ENCODE results near the gene RBM33.

Gene RBM33

GRCh38 chr7:155800741-155801267, 156.3 kb downstream of the RBM33 start:
- TF ChIP-seq CTCF (conservative IDR thresholded peaks at IDR 0.05; ENCODE audit: low read depth, low read length), result no peak
- Histone ChIP-seq H3K36me3 (ENCODE audit: insufficient read depth) (no peaks in the 10 kb centered on the region), H3K4me2 (no peak overlapping the region), H3K4me1 (ENCODE audit: low read depth, poor library complexity, severe bottlenecking) (peaks cover 10% of the 10 kb centered on the region), H3K27ac (no peak overlapping the region), H3K27me3 (ENCODE audit: insufficient read depth, low read depth) (peaks cover 5% of the 10 kb centered on the region), H3K9ac (no peak overlapping the region), H3K4me3 (IDR thresholded peaks at IDR 0.05; ENCODE audit: insufficient read depth, low read depth, low read length) (no peak overlapping the region), H2AFZ (ENCODE audit: low read depth) (no peak overlapping the region), H4K20me1 (ENCODE audit: insufficient read depth) (no peaks in the 10 kb centered on the region), H3K79me2 (ENCODE audit: insufficient read depth, low read depth) (no peaks in the 10 kb centered on the region)

- Histone ChIP-seq H2AFZ (ENCODE audit: low read depth) (no peak overlapping the region), H3K36me3 (ENCODE audit: insufficient read depth) (no peaks in the 10 kb centered on the region), H4K20me1 (ENCODE audit: insufficient read depth) (no peaks in the 10 kb centered on the region), H3K4me3 (IDR thresholded peaks at IDR 0.05; ENCODE audit: insufficient read depth, low read depth, low read length) (no peak overlapping the region), H3K27me3 (ENCODE audit: insufficient read depth, low read depth) (peaks cover 10% of the 10 kb centered on the region), H3K79me2 (ENCODE audit: insufficient read depth, low read depth) (no peaks in the 10 kb centered on the region), H3K9ac (no peak overlapping the region), H3K4me1 (ENCODE audit: low read depth, poor library complexity, severe bottlenecking) (peaks cover 13% of the 10 kb centered on the region), H3K4me2 (no peak overlapping the region), H3K27ac (no peak overlapping the region)
- no peak for TF ChIP-seq CTCF (conservative IDR thresholded peaks at IDR 0.05; ENCODE audit: low read depth, low read length)
Observed at GRCh38 chr7:155802291-155802690, 157.8 kb downstream of the RBM33 start.

GRCh38 chr7:155802906-155803417, 158.5 kb downstream of the RBM33 start:
- Histone ChIP-seq H3K4me2 (no peak overlapping the region), H2AFZ (ENCODE audit: low read depth) (no peak overlapping the region), H3K79me2 (ENCODE audit: insufficient read depth, low read depth) (no peaks in the 10 kb centered on the region), H3K27ac (no peak overlapping the region), H3K36me3 (ENCODE audit: insufficient read depth) (no peaks in the 10 kb centered on the region), H3K4me3 (IDR thresholded peaks at IDR 0.05; ENCODE audit: insufficient read depth, low read depth, low read length) (no peak overlapping the region), H3K4me1 (ENCODE audit: low read depth, poor library complexity, severe bottlenecking) (peaks cover 13% of the 10 kb centered on the region), H4K20me1 (ENCODE audit: insufficient read depth) (no peaks in the 10 kb centered on the region), H3K27me3 (ENCODE audit: insufficient read depth, low read depth) (peaks cover 16% of the 10 kb centered on the region), H3K9ac (no peak overlapping the region)
- no peak for TF ChIP-seq CTCF (conservative IDR thresholded peaks at IDR 0.05; ENCODE audit: low read depth, low read length)

- Histone ChIP-seq H3K27me3 (ENCODE audit: insufficient read depth, low read depth) (peaks cover 24% of the 10 kb centered on the region), H3K4me2 (peak overlapping the region; percentile 99), H3K27ac (no peak overlapping the region), H3K79me2 (ENCODE audit: insufficient read depth, low read depth) (no peaks in the 10 kb centered on the region), H3K9ac (no peak overlapping the region; the same call in 1 of the 2 replicates), H3K4me1 (ENCODE audit: low read depth, poor library complexity, severe bottlenecking) (peaks cover 13% of the 10 kb centered on the region), H3K4me3 (IDR thresholded peaks at IDR 0.05; ENCODE audit: insufficient read depth, low read depth, low read length) (no peak overlapping the region), H2AFZ (ENCODE audit: low read depth) (peak overlapping the region; percentile 99), H3K36me3 (ENCODE audit: insufficient read depth) (no peaks in the 10 kb centered on the region), H4K20me1 (ENCODE audit: insufficient read depth) (no peaks in the 10 kb centered on the region)
- TF ChIP-seq CTCF (conservative IDR thresholded peaks at IDR 0.05; ENCODE audit: low read depth, low read length), result no peak
Observed at GRCh38 chr7:155803418-155804376, 159.2 kb downstream of the RBM33 start.

All from KMS-11 (cell line).